IPS DF 19.7 (cell line): Measurements from ENCODE around the gene ADGRV1.
A peak's percentile ranks its signal among the peaks of the same experiment; 100 is the strongest.

Experiments used
- DNase-seq: peaks from one replicate; pipeline ENCODE4 v3.0.0-alpha.2; 2013; ENCODE audit warnings: low read depth, low spot score

The ADGRV1 gene

DNA sequence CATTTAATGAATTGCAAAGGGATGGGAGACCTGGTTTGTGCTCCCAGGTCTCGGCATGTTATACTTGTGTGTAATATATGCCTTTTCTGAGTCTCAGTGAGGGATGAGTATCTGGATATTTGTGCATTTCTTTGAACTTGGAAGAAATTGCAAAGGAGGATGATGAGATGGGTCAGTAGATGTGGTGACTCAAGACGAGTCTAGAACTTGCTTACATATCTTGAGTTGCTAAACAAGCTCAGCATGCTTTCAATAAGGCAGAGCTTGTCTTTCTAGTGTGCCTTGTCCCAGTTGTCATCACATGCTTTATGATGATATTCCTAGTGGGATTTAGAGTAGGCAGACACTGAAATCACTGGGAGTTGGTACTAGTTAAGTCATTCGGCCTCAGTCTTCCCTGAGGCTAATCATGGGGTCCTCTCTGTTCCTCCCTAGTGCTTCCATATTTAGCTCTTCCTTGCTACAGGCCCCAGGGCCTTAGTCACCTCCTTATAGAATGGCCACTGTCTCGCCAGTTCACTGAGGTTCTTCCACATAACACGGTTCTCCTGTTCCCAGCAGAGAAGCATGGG lies 602.2 kb downstream of the ADGRV1 start:
- no peak for DNase-seq

GRCh38 chr5:91162534-91163381 lies 604.2 kb downstream of the ADGRV1 start:
- DNase-seq: no peak

DNA sequence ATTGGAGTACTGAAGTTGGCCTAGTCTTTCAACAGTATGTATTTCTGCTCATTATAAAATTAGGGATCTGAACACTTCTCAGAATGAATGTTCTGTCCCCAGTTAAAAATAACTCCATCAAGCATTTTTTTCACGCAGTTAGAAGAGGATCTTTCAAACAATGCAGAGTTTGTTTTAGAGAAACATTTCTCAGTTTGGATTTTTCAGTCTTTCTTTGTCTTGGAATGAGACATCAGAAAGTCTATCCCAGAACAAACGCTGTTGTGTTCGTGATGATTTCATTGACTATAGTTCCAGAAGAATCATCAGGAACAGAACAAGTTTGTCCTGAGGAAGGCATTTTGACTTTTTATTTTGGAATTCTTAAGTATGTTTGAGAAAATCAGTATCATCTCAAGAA lies 605.8 kb downstream of the ADGRV1 start:
- no peak for DNase-seq

GRCh38 chr5:91166059-91166807 lies 607.6 kb downstream of the ADGRV1 start:
- no peak for DNase-seq

DNA sequence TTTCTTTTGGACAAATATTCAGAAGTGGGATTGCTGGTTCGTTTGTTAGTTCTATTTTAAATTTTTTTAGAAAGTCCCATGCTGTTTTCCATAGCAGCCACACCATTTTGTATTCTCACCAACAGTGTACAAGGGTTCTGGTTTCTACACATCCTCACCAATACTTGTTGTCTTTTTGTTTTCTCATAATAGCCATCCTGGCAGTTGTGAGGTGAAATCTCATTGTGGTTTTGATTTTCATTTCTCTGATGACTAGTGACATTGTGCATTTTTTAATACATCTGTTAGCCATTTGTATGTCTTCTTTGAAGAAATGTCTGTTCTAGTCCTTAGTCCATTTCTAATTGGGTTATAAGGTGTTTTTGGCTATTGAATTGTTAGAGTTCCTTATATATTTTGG lies 610.3 kb downstream of the ADGRV1 start:
- DNase-seq: no peak

- DNase-seq: no peak
Observed at GRCh38 chr5:91170266-91170665, 611.7 kb downstream of the ADGRV1 start.

- DNase-seq: no peak
Observed at GRCh38 chr5:91171322-91171721, 612.7 kb downstream of the ADGRV1 start.

GRCh38 chr5:91174396-91174795 lies 615.8 kb downstream of the ADGRV1 start:
- DNase-seq: no peak

DNA sequence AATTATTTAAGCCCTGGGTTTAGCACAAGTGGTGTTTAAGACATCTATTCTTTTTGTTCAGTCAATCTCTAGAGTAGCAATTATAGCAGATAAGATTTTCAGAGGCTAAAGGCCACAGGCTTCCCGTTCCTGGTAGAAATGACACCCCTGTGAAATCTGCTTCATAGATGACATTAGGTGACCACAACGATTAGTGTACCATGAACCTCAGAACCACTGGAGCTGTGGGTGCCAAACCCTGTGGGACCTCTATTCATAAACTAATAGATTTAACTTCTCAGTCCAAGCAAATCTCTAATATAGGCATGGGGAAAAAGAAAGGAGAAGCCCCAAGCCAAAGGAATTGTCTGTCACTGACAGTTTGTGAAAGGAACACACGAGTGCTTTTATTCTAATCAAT lies 617.1 kb downstream of the ADGRV1 start:
- no peak for DNase-seq

- no peak for DNase-seq
Observed at GRCh38 chr5:91176288-91177016, 617.9 kb downstream of the ADGRV1 start.

GRCh38 chr5:91177085-91177484 lies 618.5 kb downstream of the ADGRV1 start:
- no peak for DNase-seq

DNA sequence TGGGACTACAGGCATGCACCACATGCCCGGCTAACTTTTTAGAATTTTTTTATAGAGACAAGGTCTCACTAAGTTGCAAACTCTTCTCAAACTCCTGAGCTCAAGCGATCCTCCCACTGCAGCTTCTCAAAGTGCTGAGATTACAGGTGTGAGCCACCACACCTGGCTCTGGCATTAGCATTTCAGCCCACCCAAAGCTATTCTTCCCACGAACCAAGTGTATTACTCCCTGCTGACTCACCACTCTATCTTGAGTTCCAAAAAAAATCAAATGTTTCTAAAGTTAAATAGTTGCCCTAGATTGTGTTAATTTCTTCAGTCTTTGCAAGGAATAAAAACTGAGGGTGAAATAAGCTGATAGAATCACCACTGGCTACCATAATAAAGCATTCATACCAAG lies 619.0 kb downstream of the ADGRV1 start:
- DNase-seq: no peak

- no peak for DNase-seq
Observed at GRCh38 chr5:91178461-91178860, 619.9 kb downstream of the ADGRV1 start.

DNA sequence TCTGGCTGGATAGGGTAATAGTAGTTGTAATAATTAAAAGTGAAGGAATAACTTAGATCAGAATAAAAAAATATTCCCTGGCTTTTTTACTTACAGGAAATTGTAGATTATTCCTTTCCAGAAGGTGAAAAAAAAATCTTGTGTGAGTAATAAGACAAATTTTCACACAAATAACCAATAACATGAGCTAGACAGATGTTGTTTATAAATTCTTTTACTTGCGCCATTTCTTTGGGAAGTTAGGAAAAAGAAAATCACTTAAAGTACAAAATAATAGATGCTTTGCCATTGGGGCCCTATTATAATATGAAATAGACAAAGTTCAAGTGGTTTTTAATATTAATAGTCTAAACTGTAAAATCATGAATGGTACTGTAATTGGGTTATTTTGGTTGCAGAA lies 620.4 kb downstream of the ADGRV1 start:
- no peak for DNase-seq

DNA sequence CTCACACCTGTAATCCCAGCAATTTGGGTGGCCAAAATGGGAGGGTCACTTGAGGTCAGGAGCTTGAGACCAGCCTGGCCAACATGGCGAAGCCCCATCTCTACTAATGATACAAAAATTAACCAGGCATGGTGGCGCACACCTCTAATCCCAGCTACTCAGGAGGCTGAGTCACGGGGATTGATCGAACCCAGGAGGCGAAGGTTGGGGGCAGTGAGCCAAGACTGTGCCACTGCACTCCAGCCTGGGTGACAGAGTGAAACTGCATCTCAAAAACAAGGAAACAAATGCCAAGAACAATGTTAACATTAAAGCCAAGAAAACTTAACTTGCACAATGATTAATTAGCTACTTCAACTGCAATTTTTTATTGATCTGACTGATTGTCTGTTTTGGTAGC lies 621.9 kb downstream of the ADGRV1 start:
- DNase-seq: no peak

DNA sequence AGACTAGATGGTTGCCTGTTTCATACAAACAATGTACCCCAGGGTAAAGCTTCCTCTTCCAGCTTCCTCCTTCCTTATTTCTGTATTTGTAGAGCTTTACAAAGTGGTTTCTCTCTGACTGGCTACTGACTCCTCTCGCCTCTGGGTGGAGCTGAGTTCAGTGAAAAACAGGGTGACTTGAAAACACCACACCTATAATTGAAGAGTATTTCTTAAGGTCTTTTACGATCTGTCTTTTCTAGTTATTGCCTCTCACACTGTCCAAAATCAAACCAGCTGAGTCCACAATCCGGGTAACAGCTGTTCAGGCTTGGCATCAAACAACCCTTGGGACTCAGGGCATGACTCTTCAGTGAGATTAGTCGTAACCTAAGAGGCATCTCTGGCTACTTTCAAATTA lies 624.2 kb downstream of the ADGRV1 start:
- DNase-seq: no peak

DNA sequence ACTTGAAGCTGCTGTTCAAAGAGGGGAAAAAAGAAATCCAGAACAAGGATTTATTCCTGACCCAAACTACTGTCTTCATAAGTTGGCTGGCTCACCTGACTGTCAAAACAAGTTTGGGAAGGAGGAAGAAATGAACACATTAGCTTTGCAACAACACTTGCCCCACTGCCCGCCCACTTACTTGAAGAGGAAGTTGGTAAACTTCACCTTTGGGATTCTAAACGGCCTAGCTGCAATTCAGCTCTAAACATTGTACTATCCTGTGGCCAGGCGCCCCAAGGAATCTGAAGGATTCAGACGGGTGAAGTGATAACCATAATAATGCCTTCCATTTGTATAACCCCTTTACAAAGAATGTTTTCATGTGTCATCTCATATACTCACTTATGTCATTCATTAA lies 625.1 kb downstream of the ADGRV1 start:
- peak; percentile 17 for DNase-seq

- DNase-seq: no peak
Observed at GRCh38 chr5:91186101-91186500, 627.5 kb downstream of the ADGRV1 start.

DNA sequence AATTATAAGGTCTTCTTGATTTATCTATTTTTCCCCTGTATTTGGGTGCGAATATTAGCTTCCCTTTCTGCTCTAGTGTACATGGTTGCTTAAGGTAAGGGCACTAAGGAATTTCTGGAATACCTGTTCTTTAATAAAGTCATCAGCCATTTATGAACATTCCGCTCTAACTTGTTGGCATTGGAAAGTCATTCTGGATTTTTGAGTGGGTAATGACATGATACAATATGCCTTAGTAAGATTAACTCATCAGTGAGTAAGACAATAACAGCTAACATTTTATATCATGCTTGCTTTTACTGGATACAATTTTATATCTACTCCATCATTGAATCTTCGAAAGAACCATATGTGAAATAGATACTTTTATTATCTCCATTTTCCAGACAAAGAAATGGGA lies 628.4 kb downstream of the ADGRV1 start:
- DNase-seq: no peak

- DNase-seq: no peak
Observed at GRCh38 chr5:91188755-91189154, 630.2 kb downstream of the ADGRV1 start.

DNA sequence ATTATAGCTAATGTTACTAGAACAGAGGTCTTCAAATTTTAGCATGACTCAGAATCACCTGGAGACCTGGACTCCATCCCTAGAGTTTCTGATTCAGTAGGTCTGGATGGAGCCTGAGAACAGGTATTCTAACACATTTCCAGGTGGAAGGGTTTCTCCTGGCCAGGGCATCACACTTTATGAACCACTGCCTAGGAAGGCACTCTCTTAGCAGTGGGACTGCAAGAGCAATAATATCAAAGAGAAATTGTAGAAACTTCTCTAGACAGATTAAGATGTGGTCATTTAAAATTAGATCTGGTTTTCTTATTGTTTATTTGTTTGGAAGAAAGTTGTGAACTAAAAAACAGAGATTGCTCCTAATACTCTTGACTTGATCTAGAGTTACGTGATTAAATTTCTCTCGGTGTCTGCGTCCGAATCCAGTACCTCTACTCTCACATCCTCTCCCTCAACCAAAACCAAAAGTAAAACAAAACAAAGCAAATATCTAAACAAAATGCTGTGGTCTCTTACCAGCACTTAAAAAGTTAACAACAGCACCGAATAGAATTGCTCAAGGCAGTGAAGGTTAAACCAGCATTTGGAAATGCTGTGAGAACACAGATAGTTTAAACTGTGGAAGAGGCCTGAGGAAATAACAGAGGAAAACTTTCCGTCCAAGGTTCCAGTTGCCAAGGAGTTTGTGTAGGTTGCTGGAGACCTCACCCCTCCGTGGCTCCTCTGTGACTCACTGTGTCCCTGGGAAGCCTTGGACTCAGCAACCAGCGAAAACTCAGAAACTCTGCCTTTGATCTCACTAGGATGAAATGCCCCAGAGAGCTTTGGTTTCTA lies 631.1 kb downstream of the ADGRV1 start:
- no peak for DNase-seq
